Measurements from ENCODE around the gene ZNF423.

The ZNF423 gene

GRCh38 chr16:49846800-49847199 lies 9.1 kb downstream of the ZNF423 start:
- DNase-seq = no peak

- DNase-seq = no peak
Observed at GRCh38 chr16:49844359-49844758, 11.6 kb downstream of the ZNF423 start.

GRCh38 chr16:49843758-49844157 lies 12.2 kb downstream of the ZNF423 start:
- no peak for DNase-seq

- no peak for DNase-seq
Observed at GRCh38 chr16:49842972-49843371, 12.9 kb downstream of the ZNF423 start.

GRCh38 chr16:49839017-49839825 lies 16.7 kb downstream of the ZNF423 start:
- DNase-seq = no peak

GRCh38 chr16:49838441-49839016 lies 17.4 kb downstream of the ZNF423 start:
- no peak for DNase-seq

GRCh38 chr16:49837688-49838410 lies 18.1 kb downstream of the ZNF423 start:
- no peak for DNase-seq

- DNase-seq = no peak
Observed at GRCh38 chr16:49836668-49837067, 19.2 kb downstream of the ZNF423 start.

- no peak for DNase-seq
Observed at GRCh38 chr16:49836218-49836617, 19.7 kb downstream of the ZNF423 start.

- no peak for DNase-seq
Observed at GRCh38 chr16:49835161-49835777, 20.6 kb downstream of the ZNF423 start.

- no peak for DNase-seq
Observed at GRCh38 chr16:49834531-49835151, 21.3 kb downstream of the ZNF423 start.

GRCh38 chr16:49833796-49834530 lies 21.9 kb downstream of the ZNF423 start:
- no peak for DNase-seq

- DNase-seq = no peak
Observed at GRCh38 chr16:49833085-49833484, 22.8 kb downstream of the ZNF423 start.

GRCh38 chr16:49832177-49832576 lies 23.7 kb downstream of the ZNF423 start:
- no peak for DNase-seq

GRCh38 chr16:49830873-49831272 lies 25.0 kb downstream of the ZNF423 start:
- no peak for DNase-seq

- no peak for DNase-seq
Observed at GRCh38 chr16:49828533-49829267, 27.2 kb downstream of the ZNF423 start.

- no peak for DNase-seq
Observed at GRCh38 chr16:49827805-49828438, 28.0 kb downstream of the ZNF423 start.

- DNase-seq = no peak
Observed at GRCh38 chr16:49826515-49826914, 29.4 kb downstream of the ZNF423 start.

GRCh38 chr16:49825041-49825440 lies 30.9 kb downstream of the ZNF423 start:
- no peak for DNase-seq

GRCh38 chr16:49824593-49824992 lies 31.3 kb downstream of the ZNF423 start:
- no peak for DNase-seq
